Adipocyte (in vitro differentiated cells): ENCODE results near the gene DNAJB5.
A peak's percentile ranks its signal among the peaks of the same experiment; 100 is the strongest.

Experiments
- DNase-seq: peaks from one replicate; pipeline ENCODE4 v3.0.0-alpha.2; 2015; ENCODE audit warnings: low read depth
- H3K27me3 ChIP-seq: replicated peaks from 2 replicates; pipeline ENCODE4 v1.7.0; 2013; ENCODE audit warnings: mild to moderate bottlenecking, low read length, moderate library complexity; ENCODE audit not compliant: control insufficient read depth, insufficient read depth
- H3K36me3 ChIP-seq: 2 replicates; pipeline ENCODE4 v1.7.0; 2013; ENCODE audit warnings: low read length, mild to moderate bottlenecking, moderate library complexity; ENCODE audit not compliant: control insufficient read depth, insufficient read depth, severe bottlenecking
- H3K4me1 ChIP-seq: 2 replicates; pipeline ENCODE4 v1.7.0; 2013; ENCODE audit warnings: mild to moderate bottlenecking, low read length, moderate library complexity; ENCODE audit not compliant: control insufficient read depth, insufficient read depth
- H3K4me3 ChIP-seq: 2 replicates; pipeline ENCODE4 v1.7.0; 2013; ENCODE audit warnings: mild to moderate bottlenecking, low read length, moderate library complexity
- H3K9ac ChIP-seq: 2 replicates; pipeline ENCODE4 v1.7.0; 2013; ENCODE audit warnings: mild to moderate bottlenecking, low read length, moderate library complexity
- H3K9me3 ChIP-seq: 2 replicates; pipeline ENCODE4 v1.7.0; 2013; ENCODE audit warnings: mild to moderate bottlenecking, low read length, moderate library complexity; ENCODE audit not compliant: control insufficient read depth

The DNAJB5 gene

GRCh38 chr9:34962546-34962945 lies 27.0 kb upstream of the DNAJB5 start:
- H3K36me3 ChIP-seq, result no peaks in the 10 kb centered on the region
- H3K4me1 ChIP-seq, result peaks cover 5% of the 10 kb centered on the region
- no peak overlapping the region for H3K4me3 ChIP-seq
- no peaks in the 10 kb centered on the region for H3K9me3 ChIP-seq
- H3K9ac ChIP-seq, result no peak overlapping the region
- DNase-seq, result no peak
- peaks cover 77% of the 10 kb centered on the region for H3K27me3 ChIP-seq

GRCh38 chr9:34963552-34963951 lies 26.0 kb upstream of the DNAJB5 start:
- Histone ChIP-seq H3K4me1 (peaks cover 5% of the 10 kb centered on the region), H3K27me3 (peaks cover 79% of the 10 kb centered on the region), H3K9me3 (no peaks in the 10 kb centered on the region), H3K4me3 (no peak overlapping the region), H3K36me3 (no peaks in the 10 kb centered on the region), H3K9ac (no peak overlapping the region)
- DNase-seq, result no peak

GRCh38 chr9:34964458-34964857 lies 25.1 kb upstream of the DNAJB5 start:
- peaks cover 5% of the 10 kb centered on the region for H3K4me1 ChIP-seq
- H3K9me3 ChIP-seq, result no peaks in the 10 kb centered on the region
- H3K9ac ChIP-seq, result no peak overlapping the region
- no peak for DNase-seq
- peaks cover 76% of the 10 kb centered on the region for H3K27me3 ChIP-seq
- no peaks in the 10 kb centered on the region for H3K36me3 ChIP-seq
- H3K4me3 ChIP-seq, result no peak overlapping the region

GRCh38 chr9:34971146-34971811 lies 18.3 kb upstream of the DNAJB5 start:
- no peak for DNase-seq
- no peak overlapping the region for H3K9ac ChIP-seq
- peaks cover 59% of the 10 kb centered on the region for H3K27me3 ChIP-seq
- no peaks in the 10 kb centered on the region for H3K9me3 ChIP-seq
- H3K4me1 ChIP-seq, result no peaks in the 10 kb centered on the region
- H3K4me3 ChIP-seq, result no peak overlapping the region
- H3K36me3 ChIP-seq, result no peaks in the 10 kb centered on the region

- no peak overlapping the region for H3K4me3 ChIP-seq
- H3K4me1 ChIP-seq, result no peaks in the 10 kb centered on the region
- H3K36me3 ChIP-seq, result no peaks in the 10 kb centered on the region
- no peaks in the 10 kb centered on the region for H3K9me3 ChIP-seq
- H3K9ac ChIP-seq, result no peak overlapping the region
- no peak for DNase-seq
- peaks cover 56% of the 10 kb centered on the region for H3K27me3 ChIP-seq
These were observed 14.9 kb upstream of the DNAJB5 start for GRCh38 chr9:34974664-34975063.

- Histone ChIP-seq H3K36me3 (no peaks in the 10 kb centered on the region), H3K9me3 (no peaks in the 10 kb centered on the region), H3K4me1 (no peaks in the 10 kb centered on the region), H3K27me3 (peaks cover 56% of the 10 kb centered on the region), H3K4me3 (no peak overlapping the region), H3K9ac (no peak overlapping the region)
- no peak for DNase-seq
These were observed 13.1 kb upstream of the DNAJB5 start for GRCh38 chr9:34976441-34976840.

GRCh38 chr9:34976992-34977391 lies 12.6 kb upstream of the DNAJB5 start:
- no peaks in the 10 kb centered on the region for H3K4me1 ChIP-seq
- no peak overlapping the region for H3K4me3 ChIP-seq
- H3K9me3 ChIP-seq, result no peaks in the 10 kb centered on the region
- H3K36me3 ChIP-seq, result no peaks in the 10 kb centered on the region
- peaks cover 50% of the 10 kb centered on the region for H3K27me3 ChIP-seq
- no peak for DNase-seq
- H3K9ac ChIP-seq, result no peak overlapping the region

- H3K4me1 ChIP-seq, result no peaks in the 10 kb centered on the region
- no peak overlapping the region for H3K4me3 ChIP-seq
- no peak overlapping the region for H3K9ac ChIP-seq
- DNase-seq, result no peak
- H3K36me3 ChIP-seq, result no peaks in the 10 kb centered on the region
- peaks cover 32% of the 10 kb centered on the region for H3K27me3 ChIP-seq
- H3K9me3 ChIP-seq, result no peaks in the 10 kb centered on the region
These were observed 9.3 kb upstream of the DNAJB5 start for GRCh38 chr9:34980181-34980761.

- Histone ChIP-seq H3K9ac (no peak overlapping the region), H3K27me3 (peaks cover 24% of the 10 kb centered on the region), H3K36me3 (no peaks in the 10 kb centered on the region), H3K9me3 (no peaks in the 10 kb centered on the region), H3K4me3 (no peak overlapping the region), H3K4me1 (no peaks in the 10 kb centered on the region)
- DNase-seq, result no peak
These were observed 7.2 kb upstream of the DNAJB5 start for GRCh38 chr9:34982361-34982760.

- H3K27me3 ChIP-seq, result peaks cover 18% of the 10 kb centered on the region
- no peak overlapping the region for H3K9ac ChIP-seq
- H3K36me3 ChIP-seq, result no peaks in the 10 kb centered on the region
- H3K4me1 ChIP-seq, result no peaks in the 10 kb centered on the region
- H3K4me3 ChIP-seq, result no peak overlapping the region
- H3K9me3 ChIP-seq, result no peaks in the 10 kb centered on the region
- no peak for DNase-seq
These were observed 6.3 kb upstream of the DNAJB5 start for GRCh38 chr9:34983209-34983608.

- H3K9me3 ChIP-seq, result no peaks in the 10 kb centered on the region
- peak; percentile 51 for DNase-seq
- peaks cover 3% of the 10 kb centered on the region for H3K4me1 ChIP-seq
- H3K27me3 ChIP-seq, result peaks cover 11% of the 10 kb centered on the region
- no peak overlapping the region for H3K9ac ChIP-seq
- no peak overlapping the region for H3K4me3 ChIP-seq
- H3K36me3 ChIP-seq, result no peaks in the 10 kb centered on the region
These were observed 5.5 kb upstream of the DNAJB5 start for GRCh38 chr9:34984049-34984448.
